PC-3 (cell line): ENCODE data around the gene TCL1B. TPM values are rescaled to one million over a fixed set of nuclear protein-coding genes. Genes with fewer than 3 reads are reported as not detected.

Experiments
- ATAC-seq: fragments of 200-7000 bp; cut with Tn5 transposase; 2 replicates; pipeline ENCODE4 v1.9.1; 2020; ENCODE audit warnings: mild to moderate bottlenecking, moderate library complexity
- BruUV-seq: library from RNA; stranded (reverse); fragments of 400-500 nt; replicated peaks from 2 replicates; lab custom pipeline; 2021; lab: Mats Ljungman, UMichigan
- CTCF ChIA-PET: fragments of 300-600 bp; sonication (Branson Sonifier 250); formaldehyde crosslinking; loops from one replicate; lab custom pipeline; 2022; ENCODE audit warnings: antibody characterized with exemption; lab: Charles Lee
- POLR2A ChIA-PET: fragments of 300-600 bp; sonication (Branson Sonifier 250); formaldehyde crosslinking; loops from one replicate; lab custom pipeline; 2022; ENCODE audit warnings: antibody characterized with exemption; ENCODE audit not compliant: unreplicated experiment; lab: Charles Lee
- DNase-seq: peaks from one replicate; pipeline ENCODE4 v3.0.0-alpha.2; 2015
- H2AFZ ChIP-seq: fragments of 300-600 bp; sonication (generic); 2 replicates; pipeline ENCODE4 v1.6.0; 2016; ENCODE audit warnings: antibody characterized with exemption, low read length
- H3F3A ChIP-seq: fragments of 300-600 bp; sonication (generic); one replicate; pipeline ENCODE4 v1.6.0; 2017; ENCODE audit warnings: antibody characterized with exemption, low read length, control low read depth, mild to moderate bottlenecking; ENCODE audit not compliant: unreplicated experiment
- H3K27ac ChIP-seq: fragments of 300-600 bp; sonication (generic); 2 replicates; pipeline ENCODE4 v1.5.1; 2016; ENCODE audit warnings: mild to moderate bottlenecking, low read length
- H3K27me3 ChIP-seq: fragments of 300-600 bp; sonication (generic); 2 replicates; pipeline ENCODE4 v1.6.1; 2016; ENCODE audit warnings: low read length, mixed read lengths
- H3K36me3 ChIP-seq: fragments of 300-600 bp; sonication (generic); 2 replicates; pipeline ENCODE4 v1.6.1; 2016; ENCODE audit warnings: low read depth, mixed run types, low read length, mixed read lengths
- H3K4me1 ChIP-seq: fragments of 300-600 bp; sonication (generic); 2 replicates; pipeline ENCODE4 v1.5.1; 2016; ENCODE audit warnings: low read length; ENCODE audit not compliant: insufficient read depth
- H3K4me2 ChIP-seq: fragments of 300-600 bp; sonication (generic); 2 replicates; pipeline ENCODE4 v1.6.0; 2016; ENCODE audit warnings: low read length
- H3K4me3 ChIP-seq: fragments of 300-600 bp; sonication (generic); 2 replicates; pipeline ENCODE4 v1.5.1; 2016; ENCODE audit warnings: mild to moderate bottlenecking, low read length, mixed read lengths
- H3K79me2 ChIP-seq: fragments of 300-600 bp; sonication (generic); 2 replicates; pipeline ENCODE4 v1.6.1; 2017; ENCODE audit warnings: low read length, mixed read lengths
- H3K9ac ChIP-seq: fragments of 300-600 bp; sonication (generic); 2 replicates; pipeline ENCODE4 v1.6.0; 2016; ENCODE audit warnings: mild to moderate bottlenecking, low read length
- H3K9me2 ChIP-seq: fragments of 300-600 bp; sonication (generic); replicated peaks from 2 replicates; pipeline ENCODE4 v1.6.1; 2016; ENCODE audit warnings: mixed run types, low read length, mixed read lengths
- H3K9me3 ChIP-seq: fragments of 300-600 bp; sonication (generic); 2 replicates; pipeline ENCODE4 v1.6.1; 2016; ENCODE audit warnings: low read length, mixed read lengths
- H4K20me1 ChIP-seq: fragments of 300-600 bp; sonication (generic); 2 replicates; pipeline ENCODE4 v1.6.1; 2016; ENCODE audit warnings: low read length, mixed read lengths
- EZH2 ChIP-seq: fragments of 300-600 bp; sonication (generic); IDR thresholded peaks from one replicate; pipeline ENCODE4 v1.6.1; 2017; ENCODE audit warnings: antibody characterized with exemption, mild to moderate bottlenecking, low read length; ENCODE audit not compliant: unreplicated experiment
- EZH2phosphoT487 ChIP-seq: fragments of 300-600 bp; sonication (generic); IDR thresholded peaks from 2 replicates; pipeline ENCODE4 v1.6.1; 2018; ENCODE audit warnings: mild to moderate bottlenecking, antibody characterized with exemption, low read length, borderline replicate concordance
- intact Hi-C: fragments of 100-400 bp; cut with micrococcal nuclease; formaldehyde crosslinking; loops from 2 replicates; pipeline ENCODE4 v1.9.0; 2023
- total RNA-seq: library from RNA; depleted of rRNA; stranded (reverse); fragments of >200 nt; gene quantifications from 2 replicates; pipeline ENCODE4 v1.2.3, GENCODE V29; 2014
- TF ChIP-seq, protein P1 (sequence below): fragments of 300-600 bp; sonication (generic); conservative IDR thresholded peaks from 2 replicates; pipeline ENCODE4 v1.5.1; 2017; ENCODE audit warnings: antibody characterized with exemption, low read depth, mild to moderate bottlenecking, low read length

TCL1B gene
- total RNA-seq, 1 experiment from 2014 or later: not detected

DNA sequence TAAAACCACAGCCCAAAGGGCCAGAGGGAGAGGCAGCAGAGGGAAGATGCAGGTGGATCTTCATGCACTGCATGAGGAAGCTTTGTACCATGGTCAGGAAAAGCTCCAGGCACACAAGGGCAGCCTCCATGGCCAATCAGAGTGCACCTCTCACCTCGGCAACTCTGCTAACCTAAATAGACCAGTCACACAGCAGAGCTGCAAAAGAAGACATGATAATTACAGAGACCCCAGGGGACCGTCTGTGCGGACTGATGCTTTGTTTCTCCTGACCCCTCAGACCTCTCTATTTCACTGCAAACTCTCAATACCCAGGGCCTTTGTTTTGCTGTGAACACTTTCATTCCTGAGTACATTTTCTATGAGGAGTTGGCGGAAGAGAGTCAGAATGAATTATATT, 10.7 kb upstream of the TCL1B start:
- BruUV-seq: no TSS peak
- H3K4me2 ChIP-seq: no peak overlapping the region
- POLR2A ChIA-PET: no interaction called here
- H3F3A ChIP-seq: no peaks in the 10 kb centered on the region
- ATAC-seq (no peak), DNase-seq (no peak)
- no peak overlapping the region for H3K9ac ChIP-seq
- no peak overlapping the region for H3K4me3 ChIP-seq
- CTCF ChIA-PET: no interaction called here
- H3K27me3 ChIP-seq: peaks cover 66% of the 10 kb centered on the region
- H2AFZ ChIP-seq: no peak overlapping the region
- H3K9me2 ChIP-seq: no peaks in the 10 kb centered on the region
- TF ChIP-seq EZH2 (no peak), EZH2phosphoT487 (no peak)
- TF ChIP-seq, protein P1, sequence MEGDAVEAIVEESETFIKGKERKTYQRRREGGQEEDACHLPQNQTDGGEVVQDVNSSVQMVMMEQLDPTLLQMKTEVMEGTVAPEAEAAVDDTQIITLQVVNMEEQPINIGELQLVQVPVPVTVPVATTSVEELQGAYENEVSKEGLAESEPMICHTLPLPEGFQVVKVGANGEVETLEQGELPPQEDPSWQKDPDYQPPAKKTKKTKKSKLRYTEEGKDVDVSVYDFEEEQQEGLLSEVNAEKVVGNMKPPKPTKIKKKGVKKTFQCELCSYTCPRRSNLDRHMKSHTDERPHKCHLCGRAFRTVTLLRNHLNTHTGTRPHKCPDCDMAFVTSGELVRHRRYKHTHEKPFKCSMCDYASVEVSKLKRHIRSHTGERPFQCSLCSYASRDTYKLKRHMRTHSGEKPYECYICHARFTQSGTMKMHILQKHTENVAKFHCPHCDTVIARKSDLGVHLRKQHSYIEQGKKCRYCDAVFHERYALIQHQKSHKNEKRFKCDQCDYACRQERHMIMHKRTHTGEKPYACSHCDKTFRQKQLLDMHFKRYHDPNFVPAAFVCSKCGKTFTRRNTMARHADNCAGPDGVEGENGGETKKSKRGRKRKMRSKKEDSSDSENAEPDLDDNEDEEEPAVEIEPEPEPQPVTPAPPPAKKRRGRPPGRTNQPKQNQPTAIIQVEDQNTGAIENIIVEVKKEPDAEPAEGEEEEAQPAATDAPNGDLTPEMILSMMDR: no peak
- H3K9me3 ChIP-seq: no peaks in the 10 kb centered on the region
- intact Hi-C loops: no loop called here
- no peaks in the 10 kb centered on the region for H3K4me1 ChIP-seq
- no peaks in the 10 kb centered on the region for H3K36me3 ChIP-seq
- no peak overlapping the region for H3K27ac ChIP-seq
- H4K20me1 ChIP-seq: no peaks in the 10 kb centered on the region
- H3K79me2 ChIP-seq: no peaks in the 10 kb centered on the region

DNA sequence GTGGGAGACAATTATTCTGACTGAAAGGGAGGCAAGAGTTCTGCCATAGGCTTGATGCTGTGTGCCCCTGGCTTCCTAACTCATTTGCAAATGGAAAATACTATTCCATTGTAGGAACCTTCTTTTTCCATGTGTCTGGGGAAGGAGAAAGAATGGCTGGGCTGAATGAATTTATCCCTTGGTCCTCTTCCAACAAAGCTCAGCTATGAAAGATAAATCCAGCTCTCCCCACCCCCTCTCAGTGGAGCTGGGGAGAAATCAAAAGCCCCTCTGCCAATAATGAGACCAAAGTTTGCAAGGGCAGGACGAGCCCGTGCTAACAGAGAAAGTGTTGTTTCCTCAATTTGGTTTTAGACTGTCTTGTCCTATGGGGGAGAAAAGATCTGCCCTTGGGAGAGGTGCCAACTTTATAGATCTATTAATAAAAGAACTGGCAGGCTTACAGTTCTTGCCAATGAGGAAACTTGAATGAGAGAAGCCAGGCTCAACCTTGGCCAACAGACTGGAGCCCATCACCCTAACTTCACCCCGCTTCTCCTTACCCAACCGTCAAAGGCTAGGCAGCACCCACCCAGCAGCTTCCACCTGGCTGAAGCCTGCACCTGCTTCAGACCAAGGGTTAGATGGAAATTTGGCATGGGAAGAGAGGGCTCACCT, 8.9 kb upstream of the TCL1B start:
- Histone ChIP-seq H4K20me1 (no peaks in the 10 kb centered on the region), H3F3A (no peaks in the 10 kb centered on the region), H3K4me2 (no peak overlapping the region), H3K9me2 (no peaks in the 10 kb centered on the region), H3K79me2 (no peaks in the 10 kb centered on the region), H3K36me3 (no peaks in the 10 kb centered on the region), H3K27me3 (peaks cover 48% of the 10 kb centered on the region), H3K4me1 (no peaks in the 10 kb centered on the region), H3K9ac (no peak overlapping the region), H3K4me3 (no peak overlapping the region), H3K27ac (no peak overlapping the region), H3K9me3 (no peaks in the 10 kb centered on the region), H2AFZ (no peak overlapping the region)
- TF ChIP-seq EZH2phosphoT487 (no peak), EZH2 (no peak)
- TF ChIP-seq, protein P1: no peak
- no peak for ATAC-seq
- BruUV-seq: no TSS peak
- no peak for DNase-seq
- intact Hi-C loops: no loop called here
- POLR2A ChIA-PET: no interaction called here
- CTCF ChIA-PET: no interaction called here

DNA sequence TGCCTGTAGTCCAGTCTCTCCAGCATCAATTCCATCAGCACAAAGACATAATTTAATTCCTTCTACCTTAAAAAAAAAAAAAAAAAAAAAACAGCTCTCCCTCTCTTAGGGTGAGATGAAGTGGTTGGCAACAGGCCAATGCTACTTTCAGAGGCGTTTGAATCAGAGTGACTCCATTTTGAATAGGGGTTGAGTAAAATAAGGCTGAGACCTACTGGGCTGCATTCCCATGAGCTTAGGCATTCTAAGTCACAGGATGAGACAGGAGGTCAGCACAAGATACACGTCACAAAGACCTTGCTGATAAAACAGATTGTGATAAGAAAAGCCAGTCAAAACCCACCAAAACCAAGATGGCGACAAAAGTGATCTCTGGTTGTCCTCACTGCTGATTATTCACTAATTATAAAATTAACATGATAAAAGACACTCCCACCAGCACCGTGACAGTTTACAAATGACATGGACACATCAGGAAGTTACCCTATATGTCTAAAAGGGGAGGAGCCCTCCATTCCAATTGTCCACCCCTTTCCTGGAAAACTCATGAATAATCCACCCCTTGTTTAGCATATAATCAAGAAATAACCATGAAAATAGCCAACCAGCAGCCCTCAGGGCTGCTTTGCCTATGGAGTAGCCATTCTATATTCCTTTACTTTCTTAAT, 6.9 kb upstream of the TCL1B start:
- Histone ChIP-seq H3K4me1 (no peaks in the 10 kb centered on the region), H3K27ac (no peak overlapping the region), H3K9me2 (no peaks in the 10 kb centered on the region), H3K9me3 (no peaks in the 10 kb centered on the region), H3K4me3 (no peak overlapping the region), H3K79me2 (no peaks in the 10 kb centered on the region), H3K9ac (no peak overlapping the region), H3K27me3 (peaks cover 31% of the 10 kb centered on the region; the same call in 1 of the 2 replicates), H2AFZ (no peak overlapping the region), H3K36me3 (no peaks in the 10 kb centered on the region), H4K20me1 (no peaks in the 10 kb centered on the region), H3F3A (no peaks in the 10 kb centered on the region), H3K4me2 (no peak overlapping the region)
- intact Hi-C loops: no loop called here
- DNase-seq (no peak), ATAC-seq (no peak)
- CTCF ChIA-PET: interaction anchor here (0.6 kb wide), 1 partner anchor 73 kb away, joined by 4 read pairs; no protein-coding TSS in a partner anchor
- POLR2A ChIA-PET: no interaction called here
- BruUV-seq: no TSS peak
- TF ChIP-seq EZH2phosphoT487 (no peak), EZH2 (no peak)
- TF ChIP-seq, protein P1: no peak
